Measurements from ENCODE around the gene SLC25A44.

SLC25A44 gene

GRCh38 chr1:156225677-156226014, 31.7 kb downstream of the SLC25A44 start:
- no peak for TF ChIP-seq CTCF (IDR thresholded peaks at IDR 0.05; ENCODE audit: low read depth, low read length)
- DNase-seq (ENCODE audit: extremely low read depth, low read depth), result no peak

DNA sequence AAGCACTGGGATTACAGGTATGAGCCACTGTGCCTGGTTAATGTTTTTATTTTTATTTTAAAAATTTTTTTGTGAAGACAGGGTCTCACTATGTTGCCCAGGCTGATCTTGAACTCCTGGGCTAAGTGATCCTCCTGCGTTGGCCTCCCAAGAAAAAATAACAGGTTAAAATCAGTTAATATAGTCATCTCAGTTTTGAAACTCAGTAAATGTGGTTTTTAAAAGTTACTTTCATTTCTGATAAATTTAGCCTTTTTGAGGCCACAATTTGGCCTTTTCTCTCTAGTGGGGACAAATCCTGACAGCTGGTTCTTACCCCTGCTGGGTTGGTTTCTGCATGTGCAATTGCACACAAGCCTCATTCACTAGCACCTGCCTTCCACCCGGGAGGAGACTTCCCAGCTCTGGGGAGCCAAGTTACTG, 32.2 kb downstream of the SLC25A44 start:
- TF ChIP-seq CTCF (IDR thresholded peaks at IDR 0.05; ENCODE audit: low read depth, low read length), result no peak
- no peak for DNase-seq (ENCODE audit: extremely low read depth, low read depth)

- no peak for TF ChIP-seq CTCF (IDR thresholded peaks at IDR 0.05; ENCODE audit: low read depth, low read length)
- DNase-seq (ENCODE audit: extremely low read depth, low read depth), result no peak
Observed at GRCh38 chr1:156226782-156227181, 32.9 kb downstream of the SLC25A44 start.

GRCh38 chr1:156228501-156228900, 34.6 kb downstream of the SLC25A44 start:
- no peak for DNase-seq (ENCODE audit: extremely low read depth, low read depth)
- TF ChIP-seq CTCF (IDR thresholded peaks at IDR 0.05; ENCODE audit: low read depth, low read length), result no peak

- DNase-seq (ENCODE audit: extremely low read depth, low read depth), result no peak
- TF ChIP-seq CTCF (IDR thresholded peaks at IDR 0.05; ENCODE audit: low read depth, low read length), result no peak
Observed at GRCh38 chr1:156229809-156230472, 36.0 kb downstream of the SLC25A44 start.

- no peak for TF ChIP-seq CTCF (IDR thresholded peaks at IDR 0.05; ENCODE audit: low read depth, low read length)
- DNase-seq (ENCODE audit: extremely low read depth, low read depth), result no peak
Observed at GRCh38 chr1:156230473-156230837, 36.6 kb downstream of the SLC25A44 start.

DNA sequence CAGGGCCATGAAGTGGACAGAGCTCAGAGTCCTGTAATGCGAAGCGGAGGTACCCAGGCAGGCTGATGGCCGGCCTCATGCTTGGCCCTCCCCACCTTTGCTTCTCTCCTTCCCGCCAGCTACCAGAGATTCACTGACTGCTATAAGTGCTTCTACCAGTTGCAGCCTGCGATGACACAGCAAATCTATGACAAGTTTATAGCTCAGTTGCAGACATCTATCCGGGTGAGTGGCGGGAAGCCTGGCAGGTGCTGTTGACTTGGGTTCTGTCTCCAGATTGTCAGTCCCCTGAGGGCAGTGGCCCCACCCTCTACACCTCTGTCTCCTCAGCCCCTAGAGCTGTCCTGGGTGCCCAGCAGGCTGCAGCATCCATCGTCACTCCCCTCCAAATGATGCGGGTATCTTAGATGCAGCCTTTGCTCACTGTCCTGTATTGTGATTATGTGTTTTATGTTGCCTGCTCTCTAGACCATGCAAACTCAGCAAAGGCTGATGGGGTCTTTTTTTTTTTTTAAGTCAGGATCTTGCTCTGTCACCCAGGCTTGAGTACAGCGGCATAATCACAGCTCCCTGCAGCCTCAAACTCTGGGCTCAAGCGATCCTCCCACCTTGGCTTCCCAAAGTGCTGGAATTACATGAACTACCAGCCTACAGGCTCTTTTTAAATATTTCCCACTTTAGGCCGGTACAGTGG, 38.4 kb downstream of the SLC25A44 start:
- no peak for DNase-seq (ENCODE audit: extremely low read depth, low read depth)
- TF ChIP-seq CTCF (IDR thresholded peaks at IDR 0.05; ENCODE audit: low read depth, low read length), result no peak

All from AG09319 (cell line).